Measurements from ENCODE around the gene PLK3.

- TF ChIP-seq CTCF (IDR thresholded peaks at IDR 0.05; ENCODE audit: extremely low read depth in 1 of 2, insufficient read depth in 1 of 2, low read depth in 1 of 2, low read length in 2 of 2) (no peak), POLR2AphosphoS5 (IDR thresholded peaks at IDR 0.05; ENCODE audit: insufficient read depth, low read depth, low read length) (no peak)
Measured at GRCh38 chr1:44759077-44759476, 41.1 kb upstream of the PLK3 start.
